RWPE1 (cell line): ENCODE data around the gene TMEM45A.
"Not testable (repeated sequence)": the region's sequence is repeated elsewhere in the genome, so short reads cannot be mapped to it uniquely, and the experiment has no call there.

ENCODE experiments used
- CTCF ChIA-PET: fragments of 350-600 bp; sonication (Branson Sonifier 250); formaldehyde crosslinking; extraction: SDS; loops from one replicate; lab custom pipeline; 2021; lab: Yijun Ruan, JAX
- POLR2A ChIA-PET: fragments of 400-600 bp; formaldehyde crosslinking; extraction: SDS; loops from one replicate; lab custom pipeline; 2020; ENCODE audit warnings: antibody characterized with exemption; ENCODE audit not compliant: low non-redundant PET; lab: Yijun Ruan, JAX
- DNase-seq: peaks from one replicate; pipeline ENCODE4 v3.0.0; 2012; ENCODE audit warnings: low spot score
- H3K27ac ChIP-seq: fragments of 450-650 bp; 2 replicates; pipeline ENCODE4 v1.5.1; 2017
- CTCF ChIP-seq: fragments of 450-650 bp; conservative IDR thresholded peaks from 2 replicates; pipeline ENCODE4 v1.5.1; 2017; ENCODE audit warnings: low read depth, mild to moderate bottlenecking

TMEM45A gene

DNA sequence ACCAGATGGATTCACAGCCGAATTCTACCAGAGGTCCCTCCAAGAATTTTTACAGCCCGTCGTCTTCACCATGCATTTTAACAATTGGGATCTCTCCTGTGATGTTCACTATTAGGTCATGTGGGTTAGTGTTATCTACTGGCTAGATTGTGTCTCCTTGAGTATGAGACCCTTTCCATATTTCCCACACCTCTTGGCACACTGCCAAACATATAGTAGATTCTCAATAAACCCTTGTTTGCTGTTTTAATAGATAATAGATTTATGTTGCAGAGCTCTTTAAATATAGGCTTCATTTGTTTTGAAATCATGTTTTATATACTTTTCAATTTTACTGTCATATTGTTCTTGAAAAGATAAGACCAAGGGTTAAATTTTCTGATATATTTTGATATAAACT, 82.1 kb downstream of the TMEM45A start:
- TF ChIP-seq CTCF, result no peak
- ChIA-PET CTCF (interaction anchor here (1.5 kb wide), 1 partner anchor 111 kb away, joined by 3 read pairs; no protein-coding TSS in a partner anchor), POLR2A (no interaction called here)
- no peak overlapping the region for H3K27ac ChIP-seq
- DNase-seq, result no peak

GRCh38 chr3:100575704-100576103, 83.3 kb downstream of the TMEM45A start:
- H3K27ac ChIP-seq, result no peak overlapping the region
- DNase-seq, result no peak
- POLR2A ChIA-PET, result no interaction called here
- no peak for TF ChIP-seq CTCF
- CTCF ChIA-PET, result interaction anchor here (1.5 kb wide), 1 partner anchor 112 kb away, joined by 3 read pairs; no protein-coding TSS in a partner anchor

- POLR2A ChIA-PET, result no interaction called here
- CTCF ChIA-PET, result interaction anchor here (0.8 to 1.0 kb wide), 2 partner anchors 115 to 117 kb away, joined by 3 to 4 read pairs; no protein-coding TSS in a partner anchor
- H3K27ac ChIP-seq, result no peak overlapping the region
- no peak for TF ChIP-seq CTCF
- no peak for DNase-seq
Observed at GRCh38 chr3:100577382-100578008, 85.1 kb downstream of the TMEM45A start.

GRCh38 chr3:100578646-100579045, 86.2 kb downstream of the TMEM45A start:
- no peak for DNase-seq
- no peak overlapping the region for H3K27ac ChIP-seq
- ChIA-PET POLR2A (no interaction called here), CTCF (no interaction called here)
- TF ChIP-seq CTCF, result no peak

DNA sequence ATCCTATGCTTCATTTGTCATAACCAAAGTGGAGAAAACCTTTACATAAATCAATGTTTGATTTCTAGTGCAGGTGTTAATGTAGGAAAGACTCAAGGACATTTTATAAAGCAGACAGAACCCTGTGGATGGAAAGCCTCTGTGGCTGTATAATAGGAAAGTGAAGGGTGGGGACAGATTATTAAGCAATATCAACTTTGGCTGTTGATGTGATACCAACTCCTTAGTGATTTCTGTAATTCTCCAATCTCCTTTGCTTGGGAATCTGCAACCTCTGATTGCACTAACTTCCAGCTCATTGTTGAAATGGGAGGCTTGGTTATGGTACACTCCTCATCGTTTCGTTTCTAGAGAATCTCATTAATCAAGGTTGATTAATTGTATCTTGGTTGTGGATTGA, 87.7 kb downstream of the TMEM45A start:
- no peak overlapping the region for H3K27ac ChIP-seq
- ChIA-PET POLR2A (no interaction called here), CTCF (interaction anchor here (0.7 to 1.6 kb wide), 4 partner anchors 10 to 117 kb away, joined by 3 to 5 read pairs (median 4); no protein-coding TSS in a partner anchor)
- TF ChIP-seq CTCF, result no peak
- no peak for DNase-seq

- no peak overlapping the region for H3K27ac ChIP-seq
- no peak for DNase-seq
- TF ChIP-seq CTCF, result no peak
- CTCF ChIA-PET, result no interaction called here
- POLR2A ChIA-PET, result no interaction called here
Observed at GRCh38 chr3:100581650-100582049, 89.2 kb downstream of the TMEM45A start.

DNA sequence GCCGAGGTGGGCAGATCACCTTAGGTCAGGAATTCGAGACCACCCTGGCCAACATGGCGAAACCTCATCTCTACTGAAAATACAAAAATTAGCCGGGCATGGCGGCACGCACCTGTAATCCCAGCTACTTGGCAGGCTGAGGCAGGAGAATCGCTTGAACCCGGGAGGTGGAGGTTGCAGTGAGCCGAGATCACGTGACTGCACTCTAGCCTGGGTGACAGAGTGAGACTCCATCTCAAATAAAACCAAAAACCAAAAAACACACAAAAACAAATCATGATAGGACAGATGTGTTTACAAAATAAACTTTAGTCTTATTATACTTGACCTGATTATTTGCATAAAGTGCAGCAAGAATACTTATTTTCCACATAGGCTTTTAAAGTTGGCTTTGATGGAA, 89.7 kb downstream of the TMEM45A start:
- H3K27ac ChIP-seq, DNase-seq, POLR2A ChIA-PET: not testable (repeated sequence)
- CTCF ChIA-PET, result interaction anchor here (0.7 to 0.9 kb wide), 2 partner anchors 37 to 119 kb away, joined by 3 read pairs; no protein-coding TSS in a partner anchor
